Stimulated activated CD8-positive, alpha-beta memory T cell treated with anti-CD3 and anti-CD28 coated beads, Interleukin-2, amount 100 ng/mL, for 1 hour (primary cell): Measurements from ENCODE around the gene EPHA5.

ENCODE experiments used
- DNase-seq, 2 donors: peaks; one replicate each; pipeline ENCODE4 v3.0.0-alpha.2; 2020; ENCODE audit warnings: low read depth in 2 of 2

Gene EPHA5

DNA sequence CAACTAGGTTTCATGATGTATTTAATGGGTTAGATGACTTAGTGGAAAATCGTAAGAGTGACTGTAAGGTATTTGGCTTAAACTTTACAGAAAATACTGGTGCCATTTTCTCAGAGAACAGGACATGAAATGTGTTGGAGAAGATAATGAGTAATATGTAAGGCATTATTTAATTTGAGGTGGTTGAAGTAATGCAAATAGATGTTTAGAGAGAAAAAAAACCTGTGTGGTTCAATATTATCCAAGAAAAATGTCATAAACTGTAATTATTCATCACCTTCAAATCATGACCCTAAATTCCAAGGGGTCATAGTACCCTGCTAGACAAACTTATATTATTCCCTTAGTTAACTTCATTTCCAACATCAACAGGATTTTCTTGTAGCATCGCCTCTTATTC, 171.7 kb downstream of the EPHA5 start:
- DNase-seq: no peak

DNA sequence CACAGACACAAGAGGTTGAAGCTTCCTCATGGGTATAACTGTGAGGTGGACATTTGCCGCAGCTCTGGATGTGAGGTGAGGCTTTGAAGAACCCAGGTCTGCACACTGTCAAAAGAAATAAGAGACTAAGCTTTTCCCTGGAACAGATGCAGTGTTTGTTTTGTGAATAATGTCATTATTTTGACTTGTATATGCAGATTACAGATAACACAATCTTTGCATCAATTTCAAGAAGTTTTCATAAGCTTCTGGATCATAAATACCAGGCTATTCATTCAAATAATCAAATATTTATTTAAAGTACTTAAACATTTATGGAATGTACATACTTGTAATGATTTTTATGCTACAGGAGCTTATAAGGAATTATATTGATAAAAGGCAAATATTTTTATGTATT, 174.8 kb downstream of the EPHA5 start:
- no peak for DNase-seq

DNA sequence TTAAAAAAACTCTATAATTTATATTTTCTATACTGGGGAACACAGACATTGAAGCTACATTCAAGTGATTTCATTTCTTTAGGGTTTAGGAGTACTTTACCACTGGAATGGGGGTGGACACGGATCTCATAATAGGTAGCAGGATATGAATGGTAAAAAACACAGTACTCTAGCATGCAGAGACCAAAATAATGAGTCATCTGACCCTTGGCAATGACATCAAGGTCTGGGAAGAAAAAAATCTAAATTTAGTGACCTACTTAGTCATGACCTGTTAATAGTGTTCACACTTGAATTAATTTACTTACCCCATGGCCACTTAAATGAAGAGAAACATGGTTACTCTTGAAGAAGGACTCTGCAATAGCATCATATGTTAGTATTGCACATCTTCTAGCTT, 187.9 kb downstream of the EPHA5 start:
- no peak for DNase-seq

DNA sequence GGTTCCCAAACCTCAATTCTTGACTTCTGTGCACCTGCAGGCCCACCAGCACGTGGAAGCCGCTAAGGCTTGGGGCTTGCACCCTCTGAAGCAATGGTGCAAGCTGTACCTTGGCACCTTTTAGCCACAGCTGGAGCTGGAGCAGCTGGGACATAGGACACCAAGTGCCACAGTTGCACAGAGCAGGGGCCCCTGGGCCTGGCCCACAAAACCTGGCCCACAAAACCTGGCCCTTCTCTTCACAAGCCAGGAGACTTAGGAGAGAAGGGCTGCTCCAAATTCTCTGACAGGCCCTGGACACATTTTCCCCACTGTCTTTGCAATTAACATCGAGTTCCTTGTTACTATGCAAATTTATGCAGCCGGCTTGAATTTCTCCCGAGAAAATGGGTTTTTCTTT, 197.8 kb downstream of the EPHA5 start:
- DNase-seq: no peak

DNA sequence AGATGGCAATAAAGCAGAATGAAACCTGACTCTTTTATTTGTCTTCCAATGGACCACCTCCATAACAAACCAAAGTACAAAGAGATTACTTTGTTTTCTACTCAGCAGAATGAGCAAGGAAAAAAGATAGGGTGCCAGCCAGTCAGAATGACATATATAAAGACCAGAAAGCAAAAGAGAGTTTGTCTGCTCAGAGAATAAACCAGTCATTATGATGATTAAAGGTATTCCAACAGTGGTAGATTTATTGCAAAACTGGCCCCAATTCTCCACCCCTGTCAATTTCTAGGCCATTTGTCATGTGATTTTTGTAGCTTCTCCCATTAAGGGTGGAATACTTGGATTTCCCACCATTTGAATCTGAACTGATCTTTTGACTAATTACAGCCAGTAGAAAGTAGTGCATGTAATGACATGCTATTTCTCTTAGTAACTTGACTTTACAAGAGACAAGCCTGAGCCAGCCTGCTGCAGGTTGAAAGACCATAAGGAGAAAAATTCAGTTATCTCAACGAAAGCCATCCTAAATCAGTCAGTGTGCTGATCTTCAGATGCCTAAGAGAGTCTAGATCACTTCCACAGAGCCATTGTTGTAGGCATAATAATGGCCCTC, 203.1 kb downstream of the EPHA5 start:
- DNase-seq: no peak

DNA sequence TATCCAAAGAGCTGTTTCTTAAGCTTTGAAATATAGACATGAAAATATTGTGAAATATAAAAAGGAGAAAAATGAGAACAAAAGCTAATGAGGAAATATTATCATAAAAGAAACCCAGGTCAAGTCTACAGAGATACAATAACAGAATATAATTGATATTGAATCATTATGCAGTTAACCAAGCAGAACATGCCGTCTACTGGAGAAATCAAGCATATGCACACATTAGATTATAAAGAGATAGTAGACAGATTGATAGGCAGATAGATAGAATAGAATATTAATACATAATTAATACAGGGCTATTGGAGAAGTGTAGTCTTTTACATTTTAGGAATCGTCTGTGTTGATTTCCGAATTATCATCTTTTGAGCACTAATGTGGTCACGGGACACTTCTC, 208.5 kb downstream of the EPHA5 start:
- DNase-seq: no peak

DNA sequence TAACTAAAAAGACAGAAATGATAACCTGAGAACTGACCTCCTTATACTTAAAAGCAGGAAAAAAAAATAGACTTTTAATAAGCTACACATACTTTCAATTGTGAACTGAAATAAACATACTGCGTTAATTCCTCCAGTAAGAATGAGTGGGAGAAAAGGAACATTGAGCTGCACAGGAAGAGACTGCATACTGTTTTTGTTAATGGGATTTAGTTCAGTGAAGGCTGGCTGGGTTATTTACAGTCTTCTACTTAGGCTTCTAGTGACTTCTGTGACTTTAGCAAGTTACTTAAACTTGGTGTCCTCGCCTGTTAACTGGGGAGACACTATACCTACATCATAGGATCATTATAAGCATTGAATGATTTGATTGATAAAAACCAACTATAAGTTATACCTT, 213.3 kb downstream of the EPHA5 start:
- DNase-seq: no peak

DNA sequence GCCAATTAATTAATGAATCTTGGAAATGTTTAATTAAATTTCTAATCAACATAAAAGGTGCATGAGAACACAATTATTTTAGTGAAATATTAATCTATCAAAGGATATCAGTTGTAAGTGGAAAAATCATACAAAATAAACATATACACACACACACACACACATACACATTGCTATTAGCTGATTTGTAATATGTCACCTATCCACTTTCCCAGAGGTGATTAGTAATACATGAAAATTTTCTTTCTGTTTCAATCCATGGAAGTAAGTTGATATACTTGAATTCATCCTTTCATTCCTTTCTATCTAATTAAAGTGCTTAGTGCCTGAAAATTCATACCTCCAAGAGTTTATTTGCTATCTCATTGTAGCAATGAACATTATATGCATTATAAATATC, 213.7 kb downstream of the EPHA5 start:
- DNase-seq: no peak

DNA sequence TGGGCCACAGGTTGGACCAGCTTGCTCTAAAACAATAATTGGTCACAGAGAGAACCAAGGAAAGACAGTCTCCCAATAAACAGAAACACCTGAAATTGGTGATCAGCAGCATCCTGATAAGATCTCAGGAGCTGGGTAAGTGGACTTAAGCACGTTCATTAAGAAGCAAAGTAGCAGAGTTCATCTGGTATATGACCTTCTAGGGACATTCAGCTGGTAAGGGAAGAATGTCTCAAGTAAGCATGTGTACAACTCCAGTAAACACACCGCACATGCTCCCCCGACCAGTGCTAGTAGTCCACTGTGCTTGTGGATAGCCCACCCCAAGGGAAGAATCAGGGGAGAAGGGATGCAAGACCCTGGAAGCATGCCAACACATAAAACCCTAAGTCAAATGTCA, 216.9 kb downstream of the EPHA5 start:
- no peak for DNase-seq

DNA sequence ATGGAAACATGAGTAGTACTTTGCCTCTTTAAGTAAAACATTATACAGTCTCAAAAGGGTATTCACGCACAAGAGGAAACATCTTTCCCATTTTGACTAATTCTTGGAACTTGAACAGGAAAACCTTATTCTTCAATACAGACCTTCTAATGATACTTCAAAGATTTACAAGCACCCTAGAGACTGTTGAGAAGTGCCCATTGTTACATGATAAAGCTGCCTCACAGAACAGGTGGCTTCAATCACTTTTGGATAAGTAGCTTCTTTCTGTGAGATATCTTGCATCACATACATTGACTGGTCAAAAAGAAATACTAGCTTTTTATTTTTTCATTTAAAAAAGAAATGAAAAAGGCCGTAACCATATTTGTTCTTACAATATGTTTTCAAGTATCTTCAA, 219.4 kb downstream of the EPHA5 start:
- DNase-seq: no peak

DNA sequence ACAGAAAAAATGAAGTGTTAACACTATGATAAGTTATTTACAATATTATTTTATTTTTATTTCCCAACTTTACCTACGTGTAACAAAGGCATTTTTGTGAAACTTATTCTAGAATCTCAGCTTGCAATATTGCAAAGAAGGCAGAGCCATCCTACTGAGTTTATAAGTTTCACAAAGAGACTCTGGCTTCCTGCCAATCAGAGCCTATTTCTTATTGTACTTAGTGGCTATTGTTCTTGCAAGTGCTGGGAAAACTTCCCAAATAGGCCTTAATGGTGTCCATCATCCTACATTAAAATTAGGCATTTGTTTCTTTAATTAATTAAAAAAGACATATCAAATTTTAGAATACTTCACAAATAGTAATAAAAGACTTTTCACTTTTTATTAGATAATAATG, 233.2 kb downstream of the EPHA5 start:
- no peak for DNase-seq

DNA sequence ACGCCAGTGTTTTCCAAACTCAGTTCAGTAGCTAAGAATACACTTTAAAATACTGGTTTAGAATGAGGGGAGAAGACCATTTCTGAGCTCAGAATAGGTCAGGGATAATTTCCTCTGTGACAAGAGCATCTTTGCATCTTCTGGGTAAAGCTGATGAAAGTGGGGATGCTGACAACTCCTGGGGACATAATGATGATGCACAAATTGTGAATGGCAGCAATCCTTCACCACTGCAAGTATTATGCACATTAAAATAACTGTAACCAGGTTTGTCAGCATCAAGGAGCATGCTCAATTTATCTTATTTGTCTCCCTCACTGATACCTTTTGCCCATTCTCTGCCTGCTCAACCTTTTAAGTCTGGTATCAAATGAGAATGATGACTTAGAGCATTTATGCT, 248.2 kb downstream of the EPHA5 start:
- no peak for DNase-seq

DNA sequence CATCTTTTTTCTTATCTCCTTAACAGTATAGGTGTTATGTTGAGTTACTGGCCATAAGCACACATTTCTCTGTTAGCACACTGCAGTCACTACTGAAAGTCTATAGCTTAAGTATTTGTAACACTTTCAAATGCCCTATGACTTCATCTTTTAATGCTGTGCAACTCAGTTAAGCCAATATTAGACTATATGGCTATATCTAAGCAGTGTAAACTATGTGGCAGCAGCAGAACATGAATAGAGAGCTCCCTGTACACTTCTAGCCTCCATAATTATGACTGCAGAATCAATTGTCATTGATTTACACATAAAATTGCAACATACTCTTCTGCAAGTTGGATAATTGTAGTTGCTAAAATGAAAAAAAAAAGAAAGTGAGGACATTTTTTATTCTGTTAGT, 250.3 kb downstream of the EPHA5 start:
- no peak for DNase-seq

DNA sequence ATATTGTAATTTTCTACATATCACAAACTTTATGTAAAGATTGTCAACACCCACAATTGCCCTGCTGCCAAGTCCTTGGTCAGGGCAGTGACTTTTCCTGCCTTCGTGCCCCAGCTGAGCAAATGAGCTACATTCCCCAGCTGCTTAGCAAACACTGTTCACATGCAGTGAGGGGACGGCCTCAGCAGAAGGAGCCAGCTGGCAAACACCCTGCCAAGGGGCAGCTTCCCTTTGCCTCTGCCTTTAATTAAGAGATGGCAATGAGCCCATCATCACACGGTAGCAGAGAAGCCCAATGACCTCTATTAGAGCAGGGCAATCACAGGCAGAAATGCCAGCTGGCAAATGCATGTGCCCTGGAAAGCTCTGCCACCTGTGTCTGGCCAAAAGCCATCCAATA, 253.4 kb downstream of the EPHA5 start:
- DNase-seq: no peak

DNA sequence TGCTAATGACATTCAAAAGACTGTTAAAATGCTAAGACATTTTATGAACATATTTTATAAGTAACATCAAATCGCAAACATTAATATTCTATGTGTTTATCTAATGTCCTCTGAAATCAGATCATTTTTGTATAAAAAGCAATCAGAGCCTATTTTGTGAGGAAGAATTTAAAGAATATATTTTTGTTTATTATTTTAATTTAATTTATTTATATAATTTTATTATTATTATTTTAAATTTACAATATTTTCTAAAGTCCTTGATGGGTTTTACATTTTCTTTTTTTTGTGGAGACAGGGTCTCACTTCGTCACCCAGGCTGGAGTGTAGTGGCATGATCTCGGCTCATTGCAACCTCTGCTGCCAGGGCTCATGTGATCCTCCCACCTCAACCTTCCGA, 262.8 kb downstream of the EPHA5 start:
- DNase-seq: no peak

DNA sequence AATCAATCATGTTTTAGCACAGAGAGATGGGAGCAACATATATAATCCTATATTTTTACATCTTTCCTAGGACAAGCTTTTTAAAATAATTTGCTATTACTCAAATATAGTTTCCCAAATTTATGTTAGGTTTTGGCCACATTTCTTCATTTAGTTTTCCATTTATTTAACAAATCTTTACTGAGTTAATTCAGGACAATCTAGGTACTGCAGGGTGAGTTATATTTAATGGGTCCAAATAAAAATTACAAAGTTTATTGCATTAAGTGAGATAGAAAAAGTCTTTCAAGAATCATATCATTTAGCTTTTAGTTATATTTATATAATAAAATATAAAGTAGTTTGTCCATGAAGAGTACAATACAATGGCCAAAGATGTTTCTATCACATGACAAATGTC, 269.2 kb downstream of the EPHA5 start:
- no peak for DNase-seq

DNA sequence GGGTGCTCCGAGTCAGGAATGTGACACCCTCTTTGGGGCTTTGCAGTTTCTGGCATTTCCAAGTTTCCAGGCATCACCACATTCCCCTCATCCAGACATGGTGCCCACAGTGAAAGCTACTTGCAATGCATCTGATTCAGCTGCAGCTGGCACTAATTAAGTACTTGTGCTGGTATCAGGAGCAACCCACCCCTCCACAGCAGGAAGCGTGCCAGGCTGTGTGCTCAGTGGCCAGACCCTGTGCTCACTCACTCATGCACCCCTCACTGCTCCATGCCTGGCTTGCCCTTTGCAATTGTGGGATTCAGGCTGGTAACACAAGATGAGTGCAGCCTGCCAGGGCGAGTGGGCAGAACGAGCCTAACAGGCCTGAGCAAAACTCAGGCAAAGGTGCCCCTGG, 271.2 kb downstream of the EPHA5 start:
- DNase-seq: no peak

DNA sequence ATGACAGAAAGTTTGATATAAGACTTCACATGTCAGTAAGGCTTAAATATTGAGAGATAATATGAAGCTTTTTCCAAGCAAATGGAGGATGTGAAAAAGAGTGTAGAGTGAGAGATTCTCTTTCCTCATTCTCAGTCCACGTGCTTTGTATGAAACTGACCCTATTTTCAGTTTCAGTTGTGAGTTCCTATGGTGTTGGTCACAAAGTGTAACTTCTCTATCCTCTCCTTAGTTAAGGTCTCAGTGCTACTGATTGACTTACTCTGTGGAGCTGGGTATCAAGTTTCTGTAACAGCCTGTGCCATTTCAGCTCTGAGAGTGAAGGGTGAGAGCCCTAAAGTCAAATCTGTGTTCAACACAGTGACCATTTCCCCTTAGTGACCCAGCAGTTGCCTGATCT, 277.2 kb downstream of the EPHA5 start:
- DNase-seq: no peak

DNA sequence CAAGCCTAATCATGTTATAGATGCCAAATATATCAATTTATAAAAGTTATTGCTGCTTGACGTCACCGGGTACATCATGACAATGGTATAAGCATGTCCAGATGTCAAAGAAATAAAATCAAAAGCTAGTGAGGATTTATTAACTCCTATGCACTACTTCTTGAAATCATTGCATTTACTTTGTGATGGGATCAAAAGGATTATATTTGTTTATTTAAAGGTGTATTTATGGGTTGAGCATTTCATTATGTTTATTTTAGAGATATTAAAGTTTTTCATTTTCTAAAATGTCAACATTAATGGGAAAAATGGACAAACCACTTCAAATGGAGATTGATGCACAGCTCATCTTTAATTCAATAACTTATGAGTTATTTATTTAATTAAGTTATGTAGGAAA, 277.8 kb downstream of the EPHA5 start:
- no peak for DNase-seq

DNA sequence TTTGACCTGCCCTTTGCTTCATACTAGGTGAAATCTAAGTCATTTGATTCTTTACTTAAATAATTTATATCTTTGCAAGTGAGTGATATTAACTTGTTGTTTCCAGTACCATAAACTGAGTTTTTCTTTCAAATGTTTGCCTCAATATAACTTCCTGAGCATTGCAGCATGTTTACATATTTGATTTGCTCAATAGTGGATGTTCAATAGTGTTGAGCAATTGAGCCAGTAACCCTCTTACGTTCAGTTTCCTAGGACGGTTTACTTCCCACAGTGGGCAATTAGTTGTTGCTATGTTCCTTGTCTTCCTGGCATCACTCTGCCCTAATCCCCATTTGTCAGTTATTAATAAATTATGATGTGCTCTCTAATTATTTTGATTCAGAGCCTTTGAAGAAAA, 278.5 kb downstream of the EPHA5 start:
- DNase-seq: no peak

DNA sequence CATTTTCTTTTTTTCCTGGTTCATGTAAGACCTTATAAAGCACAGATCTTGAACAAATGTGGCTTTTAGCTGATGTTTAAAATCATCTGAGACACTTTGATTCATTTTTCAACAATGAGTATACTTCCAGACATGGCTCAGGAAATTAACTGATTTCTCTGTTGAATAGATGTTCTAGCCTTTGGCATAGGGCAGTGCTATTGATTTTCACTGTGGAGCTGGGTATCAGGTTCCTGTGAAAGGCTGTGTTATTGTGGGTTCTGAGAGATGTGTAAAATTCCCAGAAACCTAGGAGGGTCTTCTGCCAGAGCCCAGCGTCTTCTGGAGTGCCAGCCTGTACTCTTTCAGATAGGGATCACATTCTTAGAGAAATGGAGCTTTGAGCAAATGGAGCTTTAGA, 278.9 kb downstream of the EPHA5 start:
- DNase-seq: no peak

DNA sequence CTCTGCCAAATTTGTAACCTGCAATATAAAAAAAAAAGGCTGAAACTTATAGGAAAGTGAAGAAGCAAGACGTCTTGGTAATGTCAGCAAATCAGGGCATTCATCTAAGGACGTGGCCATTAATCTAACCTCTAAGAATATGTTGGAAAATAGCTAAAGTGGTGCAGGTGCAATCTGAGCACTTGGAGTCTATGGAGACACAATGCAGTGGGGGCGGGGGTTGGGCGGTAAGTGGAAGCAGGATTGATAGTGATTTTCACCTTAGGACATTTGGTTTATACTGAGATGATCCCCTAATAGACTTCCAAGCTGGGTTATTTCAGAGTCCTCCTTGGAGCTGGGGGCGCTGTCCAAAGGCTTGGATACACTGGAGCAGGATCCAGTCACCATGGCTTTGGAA, 283.4 kb downstream of the EPHA5 start:
- DNase-seq: no peak

DNA sequence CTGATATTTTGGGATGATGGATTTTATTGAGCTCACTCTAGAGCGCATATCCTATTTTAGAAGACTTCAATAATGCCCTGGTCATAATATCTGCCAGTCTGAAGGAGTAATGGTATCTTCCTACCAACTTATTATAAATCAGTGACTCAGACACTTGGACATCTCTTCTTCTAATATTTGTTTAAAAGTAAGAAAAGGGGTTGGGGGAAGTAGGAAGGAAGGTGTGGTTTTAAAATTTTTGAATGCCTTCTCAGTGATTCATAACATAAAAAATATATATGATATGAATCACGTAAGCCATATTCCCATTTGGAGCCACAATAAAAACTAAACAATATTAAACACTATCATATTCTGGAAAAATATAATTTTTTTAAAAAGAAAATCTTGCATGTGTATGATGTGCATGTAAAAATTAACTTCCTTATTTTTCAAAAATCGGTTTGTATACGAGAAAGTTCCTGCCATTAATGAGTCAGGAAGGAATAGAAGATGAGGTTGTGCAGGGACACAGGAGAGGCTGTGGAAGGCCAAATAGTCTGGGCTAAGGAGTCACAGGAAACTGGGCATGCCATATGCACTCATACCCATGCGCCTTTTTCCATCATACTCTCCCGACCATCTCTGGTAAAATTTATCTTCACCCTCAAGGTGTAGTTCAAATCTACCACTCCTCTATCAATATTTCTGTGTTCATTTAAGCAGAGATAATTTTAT, 286.5 kb downstream of the EPHA5 start:
- no peak for DNase-seq

DNA sequence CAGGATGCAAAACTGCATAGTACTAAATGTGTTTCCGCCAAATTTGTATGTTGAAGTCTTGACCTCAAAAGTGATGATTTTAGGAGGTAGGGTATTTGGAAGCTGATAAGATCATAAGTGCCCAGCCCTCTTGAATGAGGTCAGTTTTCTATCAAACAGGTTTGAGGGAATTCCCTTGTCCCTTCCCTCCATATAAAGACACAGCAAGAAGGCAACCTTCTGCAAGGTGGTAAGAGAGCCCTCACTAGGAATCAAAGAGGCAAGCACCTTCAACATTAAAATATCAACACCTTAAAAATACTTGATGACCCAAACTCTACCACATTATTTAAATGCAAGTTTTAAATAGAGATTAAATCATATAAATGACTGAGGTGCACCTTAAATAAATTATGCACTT, 288.6 kb downstream of the EPHA5 start:
- no peak for DNase-seq
